Suppressor macrophage (primary cell): ENCODE data around the gene MND1.

Source experiments
- DNase-seq, 4 experiments: peaks; one replicate each; pipeline ENCODE4 v3.0.0-alpha.2; 2020 to 2022
- total RNA-seq, 17 experiments: gene quantifications; one replicate each; lab custom pipeline; 2026; ENCODE audit warnings: mixed read lengths in 6 of 17, inconsistent platforms in 3 of 17; lab: John Stamatoyannopoulos, UW

The MND1 gene, protein sequence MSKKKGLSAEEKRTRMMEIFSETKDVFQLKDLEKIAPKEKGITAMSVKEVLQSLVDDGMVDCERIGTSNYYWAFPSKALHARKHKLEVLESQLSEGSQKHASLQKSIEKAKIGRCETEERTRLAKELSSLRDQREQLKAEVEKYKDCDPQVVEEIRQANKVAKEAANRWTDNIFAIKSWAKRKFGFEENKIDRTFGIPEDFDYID
- total RNA-seq, result 0 to 0.88 (median 0.05) reads per million in 17 experiments

GRCh38 chr4:153344131-153345011 is at the start of gene MND1:
Gene MND1, plus strand, starts transcription at chr4:153344688. Its CDS starts 50 bp downstream, at chr4:153344738.
- DNase-seq, result peak; percentile 80 to 92 (median 85)

DNA sequence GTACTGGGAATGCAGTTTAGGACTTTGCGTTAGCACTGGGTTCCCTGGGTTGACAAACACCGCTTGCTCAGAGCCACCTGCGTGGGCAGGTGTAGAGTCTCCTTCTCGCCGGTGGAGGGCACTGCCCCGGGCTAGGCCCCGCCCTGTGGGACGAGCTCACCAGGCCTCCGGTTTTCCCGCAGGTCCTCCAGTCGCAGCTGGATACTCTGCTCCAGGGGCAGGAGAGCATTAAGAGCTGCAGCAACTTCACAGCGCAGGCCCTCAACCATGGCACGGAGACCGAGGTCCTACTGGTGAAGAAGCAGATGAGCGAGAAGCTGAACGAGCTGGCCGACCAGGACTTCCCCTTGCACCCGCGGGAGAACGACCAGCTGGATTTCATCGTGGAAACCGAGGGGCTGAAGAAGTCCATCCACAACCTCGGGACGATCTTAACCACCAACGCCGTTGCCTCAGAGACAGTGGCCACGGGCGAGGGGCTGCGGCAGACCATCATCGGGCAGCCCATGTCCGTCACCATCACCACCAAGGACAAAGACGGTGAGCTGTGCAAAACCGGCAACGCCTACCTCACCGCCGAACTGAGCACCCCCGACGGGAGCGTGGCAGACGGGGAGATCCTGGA is 49.2 kb upstream of the MND1 start:
- DNase-seq, result no peak

GRCh38 chr4:153296040-153296823 is 48.3 kb upstream of the MND1 start:
- no peak for DNase-seq

DNA sequence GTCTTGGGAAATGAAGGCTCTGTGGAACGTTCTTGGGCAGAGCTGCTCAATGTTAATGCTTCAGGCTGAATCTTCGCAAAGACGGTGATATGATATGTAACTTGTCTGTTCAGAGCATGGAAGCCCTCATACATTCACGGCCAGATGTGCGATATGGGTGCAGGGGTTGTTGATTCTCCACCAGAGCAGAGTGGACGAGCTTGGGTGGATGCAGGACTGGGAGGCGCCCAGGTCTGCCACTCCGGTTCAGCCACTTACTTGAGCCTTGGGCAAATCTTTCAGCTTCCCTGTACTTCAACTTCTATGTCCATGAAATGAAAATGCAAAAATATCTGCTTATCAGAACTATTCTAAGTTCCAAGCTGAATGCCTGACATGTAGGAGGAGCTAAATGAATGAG is 47.4 kb upstream of the MND1 start:
- no peak for DNase-seq

GRCh38 chr4:153310793-153311192 is 33.7 kb upstream of the MND1 start:
- no peak for DNase-seq

DNA sequence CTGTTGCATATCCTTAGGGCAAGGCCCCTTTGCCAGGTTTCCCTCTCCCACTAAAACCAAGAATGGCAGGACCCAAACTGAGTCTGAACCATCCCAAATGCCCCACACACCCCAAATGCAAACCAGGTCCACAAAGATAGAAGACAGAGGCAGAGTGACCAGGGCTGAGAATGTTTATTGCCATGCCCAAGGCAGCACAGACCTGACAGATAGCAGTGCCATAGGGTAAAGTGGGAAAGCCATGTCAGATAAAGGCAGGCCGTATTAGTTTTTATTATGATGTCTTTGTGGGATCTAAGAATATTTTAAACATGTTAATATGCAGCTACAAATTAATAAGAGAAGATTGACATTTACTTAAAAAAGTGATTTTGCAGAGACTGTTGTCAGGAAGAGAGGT is 29.6 kb upstream of the MND1 start:
- DNase-seq, result no peak

GRCh38 chr4:153318696-153319320 is 25.7 kb upstream of the MND1 start:
- DNase-seq, result peak; percentile 51 to 70 (median 60)

GRCh38 chr4:153322791-153323190 is 21.7 kb upstream of the MND1 start:
- DNase-seq, result no peak

DNA sequence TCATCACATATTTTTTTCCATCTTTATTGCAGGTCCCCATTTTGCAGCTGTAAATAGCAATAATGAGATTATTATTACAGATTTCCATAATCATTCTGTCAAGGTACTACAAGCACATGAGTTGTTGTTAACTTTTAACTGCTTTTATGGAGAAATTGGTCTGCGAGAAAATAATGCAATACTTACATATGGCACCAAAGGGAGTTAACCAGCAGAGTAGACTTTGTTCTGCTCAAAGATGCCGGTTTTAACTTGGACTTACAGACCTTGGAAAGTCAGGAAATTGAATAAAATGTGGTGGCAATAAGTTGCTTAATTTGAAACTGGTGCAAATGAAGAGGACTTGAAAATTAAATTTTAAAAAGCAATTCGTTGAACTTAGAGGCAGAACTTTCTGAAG is 20.4 kb upstream of the MND1 start:
- no peak for DNase-seq

GRCh38 chr4:153325558-153325957 is 18.9 kb upstream of the MND1 start:
- DNase-seq, result no peak

DNA sequence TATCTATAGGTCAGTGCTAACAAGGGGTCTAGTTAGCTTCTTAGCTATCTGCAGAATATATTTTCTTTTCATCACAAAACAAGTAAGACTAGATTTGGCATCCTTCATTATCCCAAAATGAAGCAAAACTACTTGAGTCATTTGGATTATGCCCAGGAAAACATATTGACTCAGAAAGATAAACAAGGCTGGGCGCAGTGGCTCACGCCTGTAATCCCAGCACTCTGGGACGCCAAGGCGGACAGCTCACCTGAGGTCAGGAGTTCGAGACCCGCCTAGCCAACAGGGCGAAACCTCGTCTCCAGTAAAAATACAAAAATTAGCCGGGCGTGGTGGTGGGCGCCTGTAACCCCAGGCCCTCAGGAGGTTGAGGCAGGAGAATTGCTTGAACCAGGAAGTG is 18.0 kb upstream of the MND1 start:
- no peak for DNase-seq

GRCh38 chr4:153327247-153327646 is 17.2 kb upstream of the MND1 start:
- no peak for DNase-seq

GRCh38 chr4:153332936-153333335 is 11.6 kb upstream of the MND1 start:
- DNase-seq, result no peak

DNA sequence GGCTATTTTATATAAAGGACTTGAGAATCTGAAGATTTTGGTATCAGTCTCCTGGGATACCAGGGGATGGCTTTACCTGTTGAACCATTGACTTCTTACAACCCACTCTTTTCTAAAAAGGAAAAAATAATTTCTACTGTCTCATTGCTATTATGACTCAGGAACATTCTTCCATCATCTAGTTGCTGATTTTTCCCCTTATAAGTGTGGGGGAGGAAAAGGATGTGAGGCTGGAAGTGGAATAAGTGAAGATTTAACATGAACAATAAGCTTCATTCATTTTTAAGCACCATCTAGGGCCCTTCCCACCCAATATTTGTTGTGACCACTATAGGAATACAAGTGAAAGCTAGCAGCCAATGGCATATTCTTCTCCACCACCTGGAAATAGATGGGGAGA is 10.6 kb upstream of the MND1 start:
- DNase-seq, result no peak

GRCh38 chr4:153335665-153336064 is 8.8 kb upstream of the MND1 start:
- DNase-seq, result no peak

DNA sequence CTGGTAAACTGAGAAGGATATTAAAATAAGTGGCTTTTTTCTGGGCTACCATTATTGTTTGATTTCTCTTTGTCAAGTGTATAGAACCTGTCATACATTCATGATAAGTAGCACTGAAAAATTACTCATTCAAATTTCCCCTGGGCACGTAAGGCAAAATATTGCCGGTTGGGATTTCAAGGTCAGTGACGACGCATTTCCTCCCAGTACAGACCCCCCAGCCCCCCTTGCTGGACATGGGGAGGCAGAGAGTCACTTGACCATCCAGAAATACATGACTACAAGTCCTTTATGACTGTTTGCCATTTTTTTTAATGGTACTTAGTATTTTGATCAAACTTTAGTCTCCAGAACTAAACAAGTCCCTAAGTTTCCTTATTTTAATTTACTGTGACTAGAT is 6.8 kb upstream of the MND1 start:
- no peak for DNase-seq

GRCh38 chr4:153341575-153342090 is 2.9 kb upstream of the MND1 start:
- peak; percentile 52 to 80 (median 68) for DNase-seq

DNA sequence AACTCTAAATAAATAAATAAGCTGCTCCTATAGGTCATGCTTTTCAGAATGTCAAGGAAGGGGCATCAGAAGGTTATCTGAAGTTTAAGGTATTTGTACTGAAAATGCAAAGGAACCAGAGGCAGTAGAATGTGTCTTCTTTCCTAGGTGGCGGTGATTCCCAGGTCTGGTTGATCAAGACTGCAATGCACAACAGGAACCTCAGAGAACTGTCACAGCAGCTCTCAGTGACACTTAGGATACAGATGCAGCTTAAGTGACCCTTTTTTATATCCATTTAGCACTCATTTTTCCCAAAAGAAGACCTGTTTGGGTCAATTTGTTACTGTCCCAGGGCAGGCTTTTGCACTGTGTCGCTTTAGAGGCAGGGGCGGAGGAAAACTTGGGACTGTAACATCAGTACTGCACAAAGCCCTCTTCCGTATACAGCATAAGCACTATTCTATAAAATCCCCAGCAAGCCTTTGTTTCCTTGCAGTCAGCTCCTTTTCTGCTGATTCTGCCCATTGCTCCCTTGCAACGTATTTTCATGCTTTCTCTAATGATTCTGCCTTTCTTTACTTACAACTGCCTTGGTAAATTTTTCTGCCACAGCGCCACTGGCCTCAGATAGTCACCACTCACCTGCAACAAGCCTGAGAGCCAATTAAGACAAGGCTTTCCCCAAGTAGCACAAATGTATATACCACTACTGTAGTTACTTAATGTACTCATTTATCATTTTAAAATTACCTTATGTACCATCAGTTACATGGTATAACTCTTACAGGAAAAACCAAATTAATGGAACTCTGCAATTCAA is 1.5 kb upstream of the MND1 start:
- no peak for DNase-seq

DNA sequence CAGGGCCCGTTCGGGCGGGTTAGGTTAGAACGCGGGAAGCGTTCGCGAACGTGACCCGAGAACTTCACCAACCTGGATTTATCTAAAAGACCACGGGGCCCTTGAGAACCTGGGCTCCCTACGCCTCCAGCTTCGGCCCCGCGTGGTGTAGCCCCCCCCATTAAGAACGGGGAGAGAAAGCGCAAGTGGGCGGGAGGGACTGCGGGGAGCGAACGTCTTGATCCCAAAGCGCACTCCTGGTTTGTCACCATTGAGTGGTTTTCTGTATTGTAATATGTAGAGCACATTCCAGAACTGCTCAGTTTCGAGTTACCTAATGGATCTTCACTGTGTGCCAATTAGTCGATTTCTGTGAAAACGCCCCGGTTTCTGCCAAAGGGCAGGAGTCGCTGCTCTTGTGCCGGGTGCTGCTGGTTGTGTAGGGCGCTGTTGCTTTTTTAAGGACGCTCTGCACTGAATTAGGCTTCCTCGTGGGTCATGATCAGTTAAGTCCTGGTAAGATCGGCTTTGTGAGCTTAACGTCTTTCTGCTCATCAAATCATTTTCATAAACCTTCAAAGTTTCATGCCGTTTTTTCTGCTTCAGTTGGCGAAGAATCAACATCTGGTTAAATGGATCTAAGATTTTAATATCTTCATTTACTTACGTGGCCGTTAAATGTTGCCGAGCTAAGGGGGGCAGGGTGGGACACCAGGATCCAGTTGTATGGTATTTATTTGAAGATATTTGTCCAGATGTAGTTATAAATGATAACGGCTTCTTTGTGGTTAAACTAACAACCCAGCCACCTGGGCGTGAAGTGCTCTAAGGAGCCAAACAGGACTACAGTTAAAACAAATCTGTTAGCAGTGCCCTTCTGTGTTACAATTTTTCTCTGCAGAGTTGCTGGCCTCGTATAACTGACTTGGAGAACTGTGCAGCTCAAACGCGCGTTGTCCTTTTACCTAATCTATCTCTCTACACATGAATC is 809 bp downstream of the MND1 start:
- peak; percentile 57 to 72 (median 66) for DNase-seq

DNA sequence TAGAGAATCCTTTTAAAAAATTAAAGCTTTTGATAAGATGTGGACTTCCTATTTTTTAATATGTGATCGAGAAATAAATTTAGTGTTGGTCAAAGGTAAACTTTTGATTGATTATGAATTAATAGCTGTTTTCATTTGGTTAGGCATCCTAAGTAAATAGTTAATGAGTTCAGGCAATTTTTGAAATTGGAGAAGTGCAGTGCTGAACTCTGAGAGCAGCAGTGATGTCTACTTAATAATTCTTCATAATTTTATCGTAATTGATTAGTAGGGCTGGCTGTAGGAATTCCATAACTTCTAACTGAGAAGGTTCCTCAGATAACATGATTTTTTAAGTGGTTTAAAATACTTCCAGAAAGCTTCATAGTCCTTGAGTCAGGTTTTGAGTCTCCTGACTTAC is 1.5 kb downstream of the MND1 start:
- no peak for DNase-seq
